Right hindlimb (tissue), 1 donor: ENCODE measurements around the gene SLFN14.
"Not testable (repeated sequence)": the region's sequence is repeated elsewhere in the genome, so short reads cannot be mapped to it uniquely, and the experiment has no call there.

ENCODE experiments used
- DNase-seq: peaks from one replicate; pipeline ENCODE4 v3.0.0-alpha.2; 2018

Gene SLFN14

DNA sequence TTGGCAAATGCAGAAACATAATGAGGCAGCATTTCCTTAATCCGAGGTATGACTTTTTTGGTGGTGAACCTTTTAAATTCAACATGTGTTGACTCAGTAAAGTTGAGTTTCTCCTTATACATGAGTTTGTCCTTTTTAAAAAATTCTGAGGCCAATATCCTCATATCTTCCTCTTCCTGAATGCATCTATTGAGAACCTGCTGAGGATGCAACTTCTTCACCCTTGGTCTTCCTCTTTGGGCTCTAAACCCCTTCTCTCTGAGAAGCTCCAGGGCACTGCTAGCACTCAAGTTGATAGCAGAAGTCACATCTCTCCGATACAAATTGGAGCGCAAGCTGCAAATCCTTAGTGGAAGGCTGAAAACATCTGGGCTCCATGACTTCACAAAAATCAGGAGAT is 3.3 kb downstream of the SLFN14 start:
- no peak for DNase-seq

DNA sequence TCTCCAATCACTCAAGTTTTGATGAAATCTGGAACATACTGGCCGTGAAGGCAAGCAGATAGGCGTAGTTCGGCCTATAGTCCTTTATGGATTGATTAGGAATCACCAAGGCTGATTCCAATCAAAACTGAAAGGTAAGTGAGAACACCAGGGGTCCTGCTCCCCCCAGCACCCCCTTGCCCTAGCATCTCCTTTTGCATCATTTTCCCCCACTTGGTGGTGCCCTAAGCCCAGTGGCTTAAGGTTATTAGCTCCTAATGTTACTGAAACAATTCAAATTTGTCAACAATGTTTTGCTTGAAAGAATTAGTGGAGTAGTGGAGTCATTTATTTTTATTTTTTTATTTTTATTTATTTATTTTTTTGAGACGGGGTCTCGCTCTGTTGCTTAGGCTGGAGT is 4.9 kb downstream of the SLFN14 start:
- no peak for DNase-seq

DNA sequence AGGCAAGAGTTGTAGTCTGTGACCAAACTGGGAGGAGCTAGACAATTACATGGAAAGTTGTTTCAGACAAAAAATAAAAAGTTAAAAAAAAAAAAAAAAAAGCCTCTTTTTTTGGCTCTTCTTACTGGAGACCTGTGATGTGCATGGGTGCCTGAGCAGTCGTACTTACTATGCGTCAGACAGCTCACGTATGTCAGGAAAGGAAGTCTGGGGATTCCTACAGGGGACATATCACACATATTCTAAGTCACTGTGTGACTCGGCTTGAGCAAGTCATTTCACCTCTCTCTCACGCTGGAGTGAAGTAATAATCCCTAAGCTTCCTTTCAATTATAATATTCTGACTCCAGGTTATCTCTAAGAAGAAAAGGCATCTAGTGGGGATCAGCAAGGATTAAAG is 6.0 kb downstream of the SLFN14 start:
- DNase-seq, result no peak

DNA sequence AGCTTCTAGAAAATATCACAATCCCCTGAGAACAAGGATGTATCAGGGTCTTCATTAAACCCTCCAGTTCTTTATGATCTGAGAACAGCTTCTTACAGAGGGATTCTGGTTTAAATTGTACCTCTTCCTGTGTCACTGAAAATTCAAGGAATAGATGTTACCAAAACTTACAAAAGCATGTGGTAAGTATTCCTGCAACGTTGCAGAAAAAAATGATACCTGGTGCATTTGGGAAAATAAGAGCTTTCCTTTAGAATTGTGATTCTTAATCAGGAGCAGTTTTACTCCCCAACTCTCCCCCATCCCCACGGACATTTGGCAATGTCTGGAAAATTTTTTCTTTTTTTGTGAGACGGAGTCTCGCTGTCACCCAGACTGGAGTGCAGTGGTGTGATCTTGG is 7.3 kb downstream of the SLFN14 start:
- no peak for DNase-seq

DNA sequence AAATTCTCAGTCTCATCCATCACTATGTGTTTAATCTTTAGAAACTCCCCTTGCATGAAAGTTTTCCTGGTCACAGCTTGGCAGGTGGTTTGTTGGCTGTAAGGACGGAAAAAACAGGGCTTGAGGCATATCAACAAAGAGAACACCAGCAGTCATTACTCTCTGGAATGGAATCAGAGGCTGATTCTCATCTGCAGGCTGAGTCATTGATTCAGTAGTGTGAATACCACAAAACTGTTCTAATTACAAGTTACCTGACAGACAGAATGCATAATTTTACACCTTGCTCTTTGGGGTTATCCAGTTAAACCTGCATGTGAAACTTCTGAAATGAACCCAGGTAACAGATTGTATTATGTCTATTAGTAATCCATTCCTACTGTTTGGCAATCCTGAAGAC is 11.6 kb downstream of the SLFN14 start:
- DNase-seq, result no peak

DNA sequence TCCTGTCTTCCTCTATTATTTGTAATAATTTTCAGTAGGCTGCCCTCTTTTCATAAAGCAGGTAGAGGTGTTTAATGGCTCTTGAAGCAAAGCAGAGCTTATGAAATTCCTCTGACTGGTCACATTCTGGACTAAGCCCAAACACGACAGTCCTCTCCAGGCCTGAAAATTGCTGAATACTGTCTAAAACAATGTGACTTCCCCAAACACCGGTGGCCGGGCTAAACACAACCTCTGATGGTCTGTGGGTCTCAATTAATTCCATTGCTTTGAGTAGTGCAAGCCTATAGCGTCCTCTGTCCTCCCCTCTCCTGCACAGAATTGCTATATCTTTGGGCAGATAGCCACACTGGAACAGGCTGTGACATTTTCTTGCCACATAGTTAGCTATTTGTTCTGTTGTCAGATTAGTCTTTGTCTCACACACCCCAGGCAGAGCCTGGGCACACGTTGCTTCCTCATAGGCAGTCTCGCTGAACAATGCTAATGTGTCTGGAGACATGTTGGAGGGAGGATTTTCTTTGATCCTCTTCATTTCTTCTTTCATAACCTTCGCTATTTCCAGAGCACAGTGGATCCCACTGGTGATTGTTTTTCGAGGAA is 12.3 kb downstream of the SLFN14 start:
- DNase-seq, result no peak

DNA sequence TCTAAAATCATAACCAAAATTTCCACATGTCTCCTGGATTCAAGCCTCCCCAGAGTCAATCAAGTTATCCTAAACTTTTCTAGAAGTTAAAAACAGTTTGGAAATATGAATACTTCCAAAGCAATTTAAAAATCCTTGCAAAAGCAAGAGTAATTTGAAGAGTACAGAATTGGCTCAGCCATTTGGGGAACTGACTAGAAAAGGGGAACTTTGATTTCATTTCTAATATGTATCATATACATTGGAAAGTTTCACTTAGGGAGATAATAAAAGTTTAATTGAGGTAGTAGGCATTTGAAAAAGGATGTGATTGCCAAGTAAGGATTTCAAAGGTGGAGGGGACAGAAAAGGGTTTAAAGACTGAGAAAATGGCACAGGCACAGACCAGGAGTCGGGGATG is 14.1 kb downstream of the SLFN14 start:
- no peak for DNase-seq

DNA sequence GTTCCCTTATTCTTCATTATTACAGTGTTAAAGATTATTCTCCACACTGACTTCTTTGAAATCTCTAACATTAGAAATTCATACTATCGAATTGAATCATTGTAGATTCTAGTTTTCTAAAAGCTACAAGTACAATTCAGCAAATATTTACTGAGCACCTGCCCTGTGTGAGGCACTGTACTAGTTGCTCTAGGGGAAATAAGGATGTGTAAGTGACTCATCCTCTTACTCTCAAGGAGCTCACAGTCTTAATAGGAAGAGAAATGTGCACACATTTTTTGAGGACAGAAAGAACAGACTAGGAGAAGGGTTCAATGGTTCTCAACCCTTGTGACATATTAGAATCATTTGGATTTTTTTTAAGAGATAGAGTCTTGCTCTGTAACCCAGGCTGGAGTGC is 15.5 kb downstream of the SLFN14 start:
- DNase-seq, result no peak

DNA sequence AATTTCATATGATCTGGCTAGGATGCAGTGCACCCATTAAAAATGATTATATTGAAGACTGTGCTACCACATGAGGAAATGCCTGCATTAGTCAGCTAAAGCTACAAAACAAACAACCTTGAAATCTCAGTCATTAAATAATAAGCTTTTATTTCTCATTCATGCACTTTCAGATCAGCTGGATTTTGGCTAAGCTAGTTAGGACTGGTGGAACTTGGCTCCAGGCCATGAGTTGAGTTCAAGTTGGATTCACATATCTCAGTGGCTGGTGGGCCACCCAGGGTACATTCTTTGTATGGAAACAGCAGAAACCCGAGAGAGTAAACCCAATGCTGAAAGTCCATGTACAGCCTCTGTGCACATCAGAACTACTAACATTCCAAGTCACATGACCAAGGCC is 16.8 kb downstream of the SLFN14 start:
- DNase-seq, result no peak

DNA sequence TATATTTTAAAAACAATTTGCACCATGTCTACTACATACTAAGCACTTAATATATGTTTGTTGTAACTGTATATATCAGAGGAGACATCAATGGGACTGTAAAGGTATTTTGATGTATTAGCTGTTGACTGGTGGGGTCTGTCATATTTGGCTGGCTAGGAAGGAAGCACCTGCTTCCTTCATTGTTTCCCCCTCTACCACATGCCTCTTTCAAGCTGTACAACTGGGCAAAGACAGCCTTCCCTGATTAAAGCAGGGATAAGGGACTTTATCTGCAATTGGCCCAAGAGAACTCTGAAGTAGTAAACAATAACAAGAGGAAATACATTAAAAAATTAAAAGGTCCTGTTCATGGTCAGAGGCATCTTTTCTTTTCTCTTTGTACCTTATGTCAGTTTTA is 17.6 kb downstream of the SLFN14 start:
- no peak for DNase-seq

DNA sequence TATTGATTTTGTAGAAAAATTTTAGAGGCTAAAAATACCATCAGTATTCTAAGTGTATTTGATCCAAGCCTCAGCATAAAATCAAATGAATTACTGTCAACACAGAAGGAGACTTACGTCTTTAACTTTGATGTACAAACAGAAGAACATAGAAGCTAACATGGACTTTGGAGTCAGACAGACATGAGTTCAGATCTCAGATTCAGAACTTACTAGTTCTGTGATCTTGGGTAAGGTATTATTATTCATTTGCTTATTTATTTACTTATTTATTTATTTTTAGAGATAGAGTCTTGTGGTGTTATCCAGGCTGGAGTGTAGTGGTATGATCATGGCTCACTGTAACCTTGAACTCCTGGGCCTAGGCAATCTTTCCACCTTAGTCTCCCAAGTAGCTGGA is 19.2 kb downstream of the SLFN14 start:
- DNase-seq, result no peak

DNA sequence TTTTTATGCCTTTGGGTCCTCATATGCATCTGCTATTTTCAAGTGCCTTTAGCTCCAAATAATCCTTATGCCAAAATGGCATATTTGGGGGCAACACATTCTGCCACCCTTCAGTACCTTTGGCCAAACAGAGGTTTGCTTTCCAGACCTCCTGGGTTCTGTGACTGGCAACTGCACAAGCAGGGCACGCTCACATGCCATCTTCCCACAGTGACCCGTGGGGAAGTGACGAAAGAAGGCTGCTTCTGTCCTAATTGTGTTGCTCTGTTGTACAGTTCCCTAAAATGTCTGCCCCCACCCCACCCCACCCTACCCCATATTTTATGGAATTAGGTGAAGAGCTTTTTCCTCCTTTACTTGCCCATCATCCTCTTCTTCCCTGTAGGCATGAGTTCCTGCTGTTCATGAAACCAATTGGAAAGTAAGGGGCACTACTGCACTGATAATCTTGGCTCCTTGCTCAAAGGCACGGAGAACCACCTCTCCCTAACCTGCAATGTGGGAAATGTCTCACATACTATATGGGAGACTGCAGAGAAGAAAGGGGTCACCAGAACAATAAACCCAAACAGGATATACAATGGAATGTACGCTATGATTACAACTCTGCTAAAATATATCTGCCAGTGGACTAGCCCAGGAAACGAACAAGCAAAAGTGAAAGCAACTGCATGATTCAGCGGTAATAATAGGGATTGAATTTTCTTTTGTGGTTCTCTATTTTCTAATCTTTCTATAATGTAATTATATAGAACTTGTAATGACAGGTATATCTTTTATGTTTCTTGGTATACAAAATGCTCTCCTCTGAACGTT is 19.8 kb downstream of the SLFN14 start:
- DNase-seq, result no peak

DNA sequence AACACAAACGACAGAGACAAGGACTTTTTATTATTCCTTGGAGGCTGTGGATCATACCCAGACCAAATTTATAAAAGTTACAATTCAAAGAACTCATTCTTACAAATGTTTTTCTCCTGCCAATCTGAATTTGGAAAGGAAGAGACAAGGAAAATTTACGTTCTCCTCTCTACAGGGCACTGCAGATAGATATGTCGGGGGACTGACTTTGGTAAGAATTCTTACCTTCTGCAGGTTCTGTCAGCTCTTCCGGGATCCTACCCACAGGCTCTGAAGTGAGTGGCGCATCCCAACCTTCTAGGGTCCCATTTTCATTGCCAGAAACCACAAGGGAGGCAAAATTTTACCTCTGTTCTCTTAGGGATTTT is 21.0 kb downstream of the SLFN14 start:
- no peak for DNase-seq

DNA sequence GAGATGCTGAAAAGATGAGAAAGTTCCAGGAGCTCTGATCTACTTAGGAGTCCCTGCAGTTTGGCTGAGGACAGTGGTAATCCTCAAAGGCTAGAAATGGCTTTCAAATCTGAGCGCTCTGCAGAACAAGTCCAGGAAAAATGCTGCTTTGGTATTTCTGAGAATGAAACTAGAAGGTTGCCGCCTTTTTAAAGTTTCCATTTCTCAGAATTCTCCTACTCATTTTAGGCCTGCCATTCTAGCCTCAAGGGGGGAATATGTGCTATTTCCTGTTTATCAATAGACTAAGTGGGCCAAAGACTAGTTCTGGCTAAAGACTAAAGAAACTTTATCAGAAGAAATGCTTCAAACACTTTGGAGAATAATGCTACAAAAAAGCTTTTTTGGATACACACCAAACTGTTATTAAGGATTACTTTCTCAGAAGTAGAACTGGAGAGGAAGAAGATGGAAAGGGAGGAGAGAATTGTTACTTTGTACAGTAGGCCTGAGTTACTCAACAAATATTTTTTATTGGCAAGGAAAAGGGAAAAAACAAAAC is 22.9 kb downstream of the SLFN14 start, which contains the start of gene SLFN12L:
Gene SLFN12L (minus strand): TSS at position 78 of the 541 bp plus-strand sequence. CDS start 15,314 bp downstream, outside the sequence.
- no peak for DNase-seq

DNA sequence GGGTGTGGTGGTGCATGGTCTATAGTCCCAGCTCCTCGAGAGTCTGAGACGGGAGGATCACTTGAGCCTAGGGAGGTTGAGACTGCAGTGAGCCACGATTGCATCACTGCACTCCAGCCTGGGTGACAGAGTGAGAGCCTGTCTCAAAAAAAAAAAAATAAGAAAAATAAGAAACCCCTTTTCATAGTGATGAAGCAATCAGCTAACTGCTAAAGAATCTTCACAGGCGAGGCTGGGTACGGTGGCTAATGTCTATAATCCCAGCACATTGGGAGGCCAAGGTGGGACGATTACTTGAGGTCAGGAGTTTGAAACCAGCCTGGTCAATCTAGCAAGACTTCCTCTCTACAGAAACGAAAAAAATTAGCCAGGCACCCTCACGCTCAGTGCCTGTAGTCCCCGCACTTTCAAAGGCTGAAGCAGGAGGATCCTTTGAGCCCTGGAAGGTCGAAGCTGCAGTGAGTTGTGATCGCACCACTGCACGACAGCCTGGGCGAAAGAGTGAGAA is 23.9 kb downstream of the SLFN14 start:
- no peak for DNase-seq

DNA sequence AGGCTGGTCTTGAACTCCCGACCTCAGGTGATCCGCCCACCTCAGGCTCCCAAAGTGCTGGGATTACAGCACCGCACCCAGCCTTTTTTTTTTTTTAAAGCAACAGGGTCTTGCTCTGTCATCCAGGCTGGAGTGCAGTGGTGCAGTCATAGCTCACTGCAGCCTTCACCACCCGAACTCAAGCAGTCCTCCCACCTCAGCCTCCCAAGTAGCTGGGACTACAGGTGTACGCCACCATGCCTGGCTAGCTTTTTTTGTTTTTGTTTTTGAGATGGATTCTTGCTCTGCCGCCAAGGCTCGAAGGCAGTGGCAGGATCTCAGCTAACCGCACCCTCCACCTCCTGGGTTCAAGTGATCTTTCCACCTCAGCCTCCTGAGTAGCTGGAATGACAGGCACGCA is 25.2 kb downstream of the SLFN14 start:
- not testable (repeated sequence) for DNase-seq

DNA sequence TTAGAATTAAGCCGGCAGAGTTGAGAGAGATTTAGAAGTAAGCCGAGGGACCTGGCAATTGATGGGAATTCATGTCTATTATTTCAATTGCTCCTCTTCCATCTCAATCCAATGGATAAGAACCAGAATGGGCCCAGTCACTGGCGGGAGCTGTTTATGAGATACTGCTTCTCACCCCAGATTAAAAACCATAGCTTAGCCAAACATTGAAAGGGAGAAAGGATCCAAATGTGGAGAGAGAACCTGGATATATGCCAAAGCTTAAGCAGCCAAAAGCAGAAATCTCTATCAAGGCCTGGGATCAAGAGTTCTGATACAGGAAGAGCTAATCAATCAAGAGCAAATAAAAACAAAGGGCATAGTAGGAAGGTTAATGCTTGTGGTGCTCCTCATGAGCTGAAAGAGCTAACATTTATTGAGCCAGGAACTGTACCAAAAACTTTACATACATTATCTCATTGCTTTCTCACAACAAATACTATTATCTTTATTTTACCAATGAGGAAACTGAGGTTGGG is 26.0 kb downstream of the SLFN14 start:
- no peak for DNase-seq

DNA sequence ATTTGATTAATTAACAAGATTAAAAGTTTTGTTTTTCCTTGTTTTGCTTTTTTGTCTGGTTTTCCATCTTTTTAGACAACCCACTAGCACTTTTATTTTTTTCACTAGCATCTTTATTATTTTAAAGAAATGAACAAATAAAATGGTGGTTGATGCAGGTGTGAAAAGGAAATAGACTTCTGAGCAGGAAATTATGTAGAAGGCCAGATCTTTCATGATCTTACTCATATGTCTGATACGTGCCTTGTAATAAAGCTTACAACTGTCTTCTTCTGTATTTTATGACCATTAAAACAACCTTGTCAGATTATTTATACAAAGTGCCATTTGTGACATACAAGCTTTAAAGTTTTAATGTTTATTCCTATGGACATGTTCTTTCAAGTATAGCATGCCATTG is 29.5 kb downstream of the SLFN14 start:
- no peak for DNase-seq

DNA sequence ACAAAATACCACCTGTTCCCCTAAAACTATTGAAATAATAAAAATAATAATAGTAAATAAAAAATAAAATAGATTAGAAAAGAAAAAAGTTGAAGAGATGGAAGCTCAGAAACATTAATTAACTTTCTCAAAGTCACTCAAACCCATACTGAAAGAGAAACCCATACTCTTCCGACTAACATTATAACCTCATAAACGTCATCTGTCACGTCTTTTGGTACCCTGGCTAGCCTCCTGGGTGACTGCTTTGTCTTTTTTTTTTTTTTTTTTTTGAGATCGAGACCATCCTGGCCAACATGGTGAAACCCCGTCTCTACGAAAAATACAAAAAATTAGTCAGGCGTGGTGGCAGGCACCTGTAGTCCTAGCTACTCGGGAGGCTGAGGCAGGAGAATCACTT is 30.8 kb downstream of the SLFN14 start:
- no peak for DNase-seq

DNA sequence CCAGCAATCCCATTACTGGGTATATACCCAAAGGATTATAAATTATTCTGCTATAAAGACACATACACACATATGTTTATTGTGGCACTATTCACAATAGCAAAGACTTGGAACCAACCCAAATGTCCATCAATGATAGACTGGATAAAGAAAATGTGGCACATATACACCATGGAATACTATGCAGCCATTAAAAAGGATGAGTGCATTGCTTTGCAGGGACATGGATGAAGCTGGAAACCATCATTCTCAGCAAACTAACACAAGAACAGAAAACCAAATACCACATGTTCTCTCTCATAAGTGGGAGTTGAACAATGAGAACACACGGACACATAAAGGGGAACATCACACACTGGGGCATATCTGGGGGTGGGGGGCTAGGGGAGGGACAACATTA is 31.3 kb downstream of the SLFN14 start:
- DNase-seq, result not testable (repeated sequence)

DNA sequence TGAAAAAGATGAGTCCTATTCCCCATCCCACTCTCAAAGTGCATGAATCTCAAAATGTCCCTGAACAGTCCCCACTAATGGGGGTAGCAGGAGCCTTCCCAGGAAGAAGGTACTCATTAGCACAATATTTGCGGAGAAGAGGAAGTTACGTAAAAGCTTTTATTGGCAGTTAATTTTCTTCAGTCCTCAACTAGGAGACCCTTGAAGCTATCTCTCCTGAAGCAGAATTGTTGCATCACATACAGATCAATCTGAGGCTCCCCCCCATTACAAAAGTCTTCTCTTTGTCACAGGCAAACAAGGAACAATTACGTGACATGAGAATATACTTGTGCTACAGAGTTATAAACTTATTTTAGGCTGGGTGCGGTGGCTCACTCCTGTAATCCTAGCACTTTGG is 37.3 kb downstream of the SLFN14 start:
- DNase-seq, result no peak

DNA sequence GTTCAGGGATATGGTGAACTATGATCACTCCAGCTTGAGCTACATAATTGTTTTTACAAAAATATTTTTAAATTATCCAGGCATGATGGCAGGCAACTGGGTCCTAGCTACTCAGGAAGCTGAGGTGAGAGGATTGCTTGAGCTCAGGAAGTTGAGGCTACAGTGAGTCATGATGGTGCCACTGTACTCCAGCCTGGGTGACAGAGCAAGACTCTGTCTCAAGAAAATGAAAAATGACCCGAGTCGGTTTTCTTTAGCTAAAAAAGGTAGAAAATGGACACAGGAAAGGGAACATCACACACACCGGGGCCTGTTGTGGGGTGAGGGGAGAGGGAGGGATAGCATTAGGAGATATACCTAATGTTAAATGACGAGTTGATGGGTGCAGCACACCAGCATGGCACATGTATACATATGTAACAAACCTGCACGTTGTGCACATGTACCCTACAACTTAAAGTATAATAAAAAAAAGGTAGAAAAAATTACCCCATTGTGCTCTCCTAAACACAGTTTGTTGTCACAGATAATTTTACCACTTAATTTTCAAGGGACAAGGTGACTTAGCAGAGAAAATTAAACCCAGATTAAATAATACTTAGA is 38.9 kb downstream of the SLFN14 start:
- not testable (repeated sequence) for DNase-seq

DNA sequence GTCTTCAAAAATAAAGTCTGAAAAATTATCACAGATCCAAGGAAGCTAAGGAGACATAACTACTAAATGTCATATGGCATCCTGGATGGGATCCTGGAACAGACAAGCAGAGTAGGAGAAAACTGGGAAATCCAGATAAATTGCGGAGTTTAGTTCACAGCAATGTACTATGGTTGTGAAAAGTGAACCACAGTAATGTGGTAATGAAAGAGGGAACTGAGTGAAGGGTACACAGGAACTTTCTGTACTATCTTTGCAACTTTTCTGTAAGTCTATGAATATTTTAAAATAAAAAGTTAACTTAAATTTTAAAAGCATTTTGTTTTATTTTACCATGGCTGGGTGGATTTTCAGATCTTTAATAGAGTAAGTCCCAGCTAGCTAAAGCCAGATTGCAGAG is 39.5 kb downstream of the SLFN14 start:
- no peak for DNase-seq
